HK-2 (cell line): ENCODE data around the gene COL1A1.

Experiments used
- DNase-seq: peaks from one replicate; pipeline ENCODE4 v3.0.0-alpha.2; 2018; ENCODE audit not compliant: unreplicated experiment

Gene COL1A1

GRCh38 chr17:50213026-50214022 is 11.9 kb upstream of the COL1A1 start:
- no peak for DNase-seq

DNA sequence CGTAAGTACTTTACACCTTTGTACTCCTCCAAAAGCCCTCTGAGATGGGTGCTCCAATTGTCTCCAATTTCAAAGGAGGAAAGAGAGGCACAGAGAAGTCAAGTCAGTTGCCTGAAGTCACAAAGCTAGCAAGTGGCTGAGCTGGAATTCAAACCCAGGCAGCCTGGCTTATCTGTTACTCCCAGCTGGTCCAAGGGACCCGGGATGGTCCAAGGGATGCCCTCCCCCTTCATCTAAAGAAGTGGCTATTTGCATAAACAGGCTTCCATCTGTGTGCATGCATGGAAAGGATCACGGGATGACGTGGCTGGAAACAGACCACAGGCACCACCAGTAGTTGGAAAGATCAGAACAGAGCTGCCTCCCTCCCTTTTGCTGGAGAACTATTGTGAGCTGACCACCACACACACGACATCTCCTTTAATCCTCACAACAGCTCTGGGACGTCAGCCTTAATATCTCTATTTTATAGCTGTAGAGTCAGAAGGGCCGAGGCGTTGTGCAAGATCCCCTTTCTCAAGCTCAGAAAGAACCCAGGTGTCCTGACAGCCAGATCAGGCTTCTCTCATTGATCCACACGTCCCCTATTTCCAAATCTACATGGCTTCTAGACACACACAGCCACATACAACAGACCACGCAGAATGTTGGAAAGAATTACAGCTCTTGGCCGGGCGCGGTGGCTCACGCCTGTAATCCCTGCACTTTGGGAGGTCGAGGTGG is 10.9 kb upstream of the COL1A1 start:
- no peak for DNase-seq

DNA sequence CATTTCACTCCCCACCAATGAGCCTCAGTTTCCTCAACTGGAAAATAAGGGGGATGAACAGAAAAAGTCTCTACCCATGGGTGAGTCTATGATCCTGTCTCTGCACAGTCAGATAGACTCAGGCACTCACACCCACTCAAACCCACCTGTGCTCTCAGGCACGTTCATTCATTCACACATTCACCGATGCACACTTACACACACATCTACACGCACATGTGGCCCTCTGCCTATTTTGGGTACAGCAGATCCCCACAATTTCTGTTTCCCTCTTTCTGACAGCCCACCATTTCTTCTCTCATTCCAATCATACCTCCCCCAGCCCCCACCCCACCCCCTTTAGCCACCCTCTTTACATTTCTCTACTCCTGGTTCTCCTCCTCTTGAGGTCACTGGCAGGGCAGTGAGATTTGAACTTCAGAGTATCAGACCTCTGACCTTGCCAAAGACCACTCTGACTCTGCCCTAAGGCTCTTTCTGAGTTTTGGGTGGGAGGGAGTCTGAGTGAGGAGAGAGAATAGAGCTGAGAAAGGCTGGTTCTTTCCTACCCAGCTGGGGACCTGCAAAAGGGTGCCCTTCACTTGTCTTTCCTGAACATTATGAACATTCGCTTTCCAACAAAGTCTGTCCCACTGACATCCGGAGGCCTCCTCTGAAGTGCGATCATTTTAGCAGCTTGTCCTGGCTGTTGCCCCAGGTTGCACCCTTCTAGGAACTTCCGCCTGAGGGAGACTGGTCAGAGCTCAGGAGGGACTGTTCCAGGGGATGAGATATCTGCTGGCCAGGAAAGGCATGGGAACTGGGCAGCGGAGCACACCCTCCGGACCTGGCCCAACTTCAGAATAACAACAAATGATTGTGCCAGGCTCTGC is 10.1 kb upstream of the COL1A1 start:
- no peak for DNase-seq

DNA sequence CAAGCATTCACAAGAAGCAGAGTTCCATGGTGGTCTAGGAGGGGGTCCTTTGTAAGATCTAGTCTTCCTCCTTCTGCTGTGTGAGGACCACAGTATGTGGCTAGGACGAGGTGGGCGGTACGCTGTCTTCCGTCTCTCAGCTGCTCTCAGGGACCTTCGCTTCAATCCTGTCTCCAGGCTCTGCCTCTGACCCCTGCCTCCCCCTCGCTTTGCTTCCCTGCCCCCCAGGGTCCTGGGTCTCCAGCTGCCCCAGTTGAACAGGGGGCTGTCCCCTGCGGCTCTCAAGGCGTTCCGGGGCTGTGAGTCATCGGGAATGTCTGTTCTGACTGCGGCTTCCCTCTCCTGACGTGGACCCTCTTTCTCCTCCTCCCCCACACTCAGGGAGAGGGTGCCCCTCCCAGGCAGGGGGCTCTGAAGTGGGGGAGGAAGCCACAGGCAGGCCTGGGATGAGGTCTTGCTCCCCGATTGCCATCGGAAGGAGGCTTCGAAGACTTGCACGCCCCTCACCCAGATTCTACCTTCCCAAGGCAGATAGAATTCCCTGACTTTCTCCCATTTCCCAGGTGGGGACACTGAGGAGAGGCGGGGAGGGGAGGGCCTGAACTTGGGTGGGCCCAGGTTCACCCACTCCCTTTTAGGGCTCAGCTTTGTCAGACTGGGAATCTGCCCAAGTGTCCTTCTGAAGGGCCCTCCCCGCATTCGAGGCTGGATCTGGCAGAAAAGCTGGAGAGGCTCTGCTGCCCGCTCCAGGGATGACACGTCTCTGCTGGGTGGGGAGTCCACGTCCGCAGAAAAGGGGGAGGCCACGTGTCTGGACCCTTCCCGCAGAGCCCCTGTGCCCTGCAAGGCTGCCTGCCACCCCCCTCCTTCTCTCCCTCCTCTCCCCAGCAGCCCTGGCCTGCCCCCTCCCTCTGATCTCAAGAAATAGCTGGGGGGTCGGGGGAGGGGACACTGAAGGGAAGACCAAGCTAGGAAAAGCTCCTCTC is 9.1 kb upstream of the COL1A1 start:
- peak; percentile 94 for DNase-seq

GRCh38 chr17:50209472-50210239 is 8.2 kb upstream of the COL1A1 start:
- peak; percentile 91 for DNase-seq

- DNase-seq: no peak
These were observed 7.7 kb upstream of the COL1A1 start for GRCh38 chr17:50209133-50209471.

DNA sequence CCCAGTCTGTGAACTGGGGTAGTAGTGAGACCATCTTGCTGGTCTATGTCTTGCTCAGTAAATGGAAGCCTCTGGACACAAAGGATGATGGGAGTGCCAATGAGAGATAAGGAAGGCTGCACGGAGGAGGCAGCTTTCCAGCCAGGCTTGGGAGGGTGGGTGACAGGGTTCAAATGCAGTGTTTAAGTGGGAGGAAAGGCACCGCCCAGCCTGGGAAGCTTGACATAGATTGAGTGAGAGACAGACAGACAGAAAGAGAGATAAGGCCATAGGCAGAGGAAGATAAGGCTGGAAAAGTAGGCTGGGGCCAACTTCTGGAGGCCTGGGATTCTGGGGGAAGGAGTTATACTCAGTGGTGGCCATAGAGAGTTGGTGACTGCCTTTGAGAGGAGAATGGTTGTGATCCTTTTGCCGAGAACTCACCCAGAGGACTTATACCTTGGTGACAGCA is 7.2 kb upstream of the COL1A1 start:
- DNase-seq: no peak

- no peak for DNase-seq
These were observed 6.5 kb upstream of the COL1A1 start for GRCh38 chr17:50207792-50208567.

- DNase-seq: no peak
These were observed 5.9 kb upstream of the COL1A1 start for GRCh38 chr17:50207315-50207714.

DNA sequence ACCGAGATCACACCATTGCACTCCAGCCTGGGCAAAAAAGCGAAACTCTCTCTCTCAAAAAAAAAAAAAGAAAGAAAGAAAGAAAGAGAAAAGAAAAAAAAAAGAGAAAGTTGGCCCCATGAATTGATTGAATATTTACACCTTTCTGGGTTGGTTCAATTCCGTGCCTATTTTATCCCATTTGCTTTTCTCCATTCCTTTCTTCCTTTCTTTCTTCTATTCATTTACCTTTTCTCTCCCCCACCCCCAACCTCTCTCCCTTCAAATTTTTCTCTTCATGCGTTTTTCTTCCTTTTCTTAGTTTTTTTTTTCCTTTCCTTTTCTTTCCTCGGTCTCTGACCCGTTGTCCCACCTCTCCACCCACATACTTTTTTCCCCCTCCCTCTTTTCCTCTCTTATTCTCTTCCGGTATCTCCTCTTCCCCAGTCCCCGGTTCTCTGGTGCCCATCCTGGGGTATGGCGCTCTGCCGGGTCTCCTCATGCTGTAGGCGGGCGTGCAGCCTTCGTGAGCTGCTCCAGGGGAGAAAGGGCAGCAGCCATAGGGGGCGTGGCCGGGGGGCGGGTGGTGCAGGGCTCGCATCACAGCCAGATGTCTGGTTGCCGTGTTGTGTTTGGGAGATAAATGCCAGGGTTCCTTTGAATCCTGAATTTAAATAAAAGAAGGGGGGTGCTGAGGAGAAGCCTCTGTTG is 5.3 kb upstream of the COL1A1 start:
- DNase-seq: no peak

DNA sequence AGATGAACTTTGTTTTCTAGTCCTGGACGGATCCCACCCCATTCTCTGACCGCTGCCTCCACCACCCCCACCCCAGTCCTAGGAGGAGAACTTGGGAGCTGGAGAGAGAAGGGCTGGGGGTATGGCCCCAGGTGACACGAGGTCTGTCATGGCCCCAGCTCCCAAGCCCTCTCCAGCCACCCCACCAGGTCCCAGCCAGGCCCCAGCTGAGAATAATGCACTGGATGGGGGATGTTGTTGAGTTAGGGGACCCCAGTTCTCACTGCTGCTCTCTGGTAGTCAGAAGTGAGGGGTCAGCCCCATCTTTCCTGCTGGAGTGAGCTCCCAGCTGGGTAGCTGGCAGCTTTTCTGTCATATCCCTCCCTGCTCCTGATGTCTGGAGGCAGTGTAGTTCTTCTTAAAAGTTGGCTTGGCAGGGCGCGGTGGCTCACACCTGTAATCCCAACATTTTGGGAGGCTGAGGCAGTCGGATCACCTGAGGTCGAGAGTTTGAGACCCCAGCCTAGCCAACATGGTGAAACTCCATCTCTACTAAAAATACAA is 4.6 kb upstream of the COL1A1 start:
- no peak for DNase-seq

- DNase-seq: no peak
These were observed 3.9 kb upstream of the COL1A1 start for GRCh38 chr17:50205111-50205962.

DNA sequence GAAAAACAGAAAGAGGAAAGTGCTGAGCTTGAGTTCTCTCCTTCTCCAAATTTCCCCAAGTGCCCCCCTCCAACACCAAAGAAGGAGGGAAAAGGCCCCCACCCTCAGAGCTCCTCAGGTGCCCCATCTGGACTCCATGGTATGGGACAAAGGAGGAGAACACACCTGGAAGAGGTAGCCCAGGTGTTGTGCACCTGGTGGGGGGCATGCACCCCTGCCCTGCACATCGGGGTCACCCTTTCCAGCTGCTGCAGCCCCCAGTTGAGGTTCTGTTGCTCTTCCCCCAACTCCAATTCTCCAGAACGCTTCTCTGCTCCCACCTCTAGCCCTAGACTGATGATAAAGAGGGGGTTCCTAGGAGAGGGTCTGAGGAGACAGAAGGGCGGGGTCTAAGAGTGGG is 3.0 kb upstream of the COL1A1 start:
- DNase-seq: no peak

GRCh38 chr17:50203604-50204345 is 2.3 kb upstream of the COL1A1 start:
- DNase-seq: peak; percentile 42

GRCh38 chr17:50203086-50203485 is 1.7 kb upstream of the COL1A1 start:
- no peak for DNase-seq

DNA sequence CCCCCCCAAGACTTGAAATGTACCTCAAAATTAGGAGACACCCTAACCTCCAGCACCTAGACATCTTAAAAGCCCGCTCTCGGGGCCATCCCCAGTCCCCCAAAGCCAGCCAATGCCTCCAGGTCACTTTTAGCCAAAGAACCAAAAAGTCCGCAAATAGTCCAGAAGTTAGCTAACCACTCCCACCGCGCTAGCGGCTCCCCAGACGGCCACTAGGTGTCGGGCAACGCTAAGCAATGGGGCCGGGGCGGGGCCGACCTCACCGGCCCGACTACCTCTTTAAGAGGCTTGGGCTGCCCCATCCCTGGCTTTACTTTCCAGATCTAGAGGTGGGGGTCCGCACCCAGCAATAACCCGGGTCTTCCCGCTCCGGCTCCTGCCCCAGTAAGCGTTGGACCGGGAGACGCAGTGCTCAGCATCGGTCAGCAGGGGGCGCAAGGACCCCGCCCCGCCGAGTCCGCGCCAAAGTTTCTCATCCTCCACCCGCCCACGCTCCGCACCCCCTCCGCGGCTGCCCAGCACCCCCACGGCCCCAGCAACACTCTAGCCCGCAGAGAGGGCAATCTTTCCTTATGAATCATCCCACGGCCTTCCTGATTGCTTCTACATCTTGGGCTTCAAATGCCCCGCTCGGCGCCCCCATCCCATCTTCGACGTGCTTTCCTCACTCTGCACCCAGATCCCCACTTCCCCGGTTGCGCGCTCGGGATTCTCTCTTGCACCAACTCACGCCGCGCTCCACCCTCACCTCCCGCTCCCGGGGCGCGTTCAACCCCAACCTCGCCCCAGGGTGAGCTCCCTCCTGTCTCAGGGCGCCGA is 765 bp downstream of the COL1A1 start:
- peak; percentile 95 for DNase-seq
